Omental fat pad (tissue), 4 donors: ENCODE data around the gene TRPC4. TPM values are rescaled to one million over a fixed set of nuclear protein-coding genes. Genes with fewer than 3 reads are reported as not detected.

Experiments
- ATAC-seq: fragments of 150-250 bp; one replicate; pipeline ENCODE4 v1.9.1; 2016; ENCODE audit warnings: mild to moderate bottlenecking, moderate library complexity; ENCODE audit not compliant: low FRiP score
- DNase-seq: peaks from one replicate; pipeline ENCODE4 v3.0.0-alpha.2; 2019; ENCODE audit warnings: low spot score
- total RNA-seq, 4 donors: library from RNA; depleted of rRNA; stranded (reverse); fragments of >200 nt; gene quantifications; one replicate each; pipeline ENCODE4 v1.1.0, GENCODE V29; 2016
- TF ChIP-seq, protein P1 (sequence below), 3 donors: fragments of 450-650 bp; IDR thresholded peaks; one replicate each; pipeline ENCODE4 v1.5.1; 2016 to 2017; ENCODE audit warnings: antibody characterized with exemption in 3 of 3, mild to moderate bottlenecking in 3 of 3, moderate library complexity in 2 of 3

TRPC4 gene
- total RNA-seq, 4 donors from 2014 or later: 0.56 to 1.4 (median 0.95) TPM

DNA sequence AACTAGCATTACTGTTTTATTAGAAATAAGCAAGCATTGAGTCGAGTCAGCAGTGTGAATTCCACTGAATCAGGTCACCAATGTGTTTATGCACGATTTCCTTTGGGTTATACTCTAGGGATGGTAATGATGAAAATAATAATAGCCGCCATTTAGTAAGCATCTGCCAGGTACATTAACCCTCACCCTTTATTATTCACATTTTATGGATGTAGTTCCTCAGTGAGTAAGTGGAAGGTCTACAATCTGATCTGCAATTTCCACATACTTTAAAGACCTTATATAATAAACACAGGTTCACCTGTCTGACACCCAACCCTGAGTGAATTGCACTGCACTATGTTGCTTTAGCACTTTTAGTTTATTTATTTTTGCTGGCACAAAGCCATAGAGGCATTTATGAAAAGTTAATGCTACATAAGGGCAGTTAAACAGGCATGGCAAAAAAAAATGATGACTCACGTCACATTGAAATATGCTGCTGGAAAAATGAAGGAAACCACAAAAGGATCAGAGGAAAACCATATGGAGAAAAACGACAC, 122.4 kb downstream of the TRPC4 start:
- TF ChIP-seq, protein P1, sequence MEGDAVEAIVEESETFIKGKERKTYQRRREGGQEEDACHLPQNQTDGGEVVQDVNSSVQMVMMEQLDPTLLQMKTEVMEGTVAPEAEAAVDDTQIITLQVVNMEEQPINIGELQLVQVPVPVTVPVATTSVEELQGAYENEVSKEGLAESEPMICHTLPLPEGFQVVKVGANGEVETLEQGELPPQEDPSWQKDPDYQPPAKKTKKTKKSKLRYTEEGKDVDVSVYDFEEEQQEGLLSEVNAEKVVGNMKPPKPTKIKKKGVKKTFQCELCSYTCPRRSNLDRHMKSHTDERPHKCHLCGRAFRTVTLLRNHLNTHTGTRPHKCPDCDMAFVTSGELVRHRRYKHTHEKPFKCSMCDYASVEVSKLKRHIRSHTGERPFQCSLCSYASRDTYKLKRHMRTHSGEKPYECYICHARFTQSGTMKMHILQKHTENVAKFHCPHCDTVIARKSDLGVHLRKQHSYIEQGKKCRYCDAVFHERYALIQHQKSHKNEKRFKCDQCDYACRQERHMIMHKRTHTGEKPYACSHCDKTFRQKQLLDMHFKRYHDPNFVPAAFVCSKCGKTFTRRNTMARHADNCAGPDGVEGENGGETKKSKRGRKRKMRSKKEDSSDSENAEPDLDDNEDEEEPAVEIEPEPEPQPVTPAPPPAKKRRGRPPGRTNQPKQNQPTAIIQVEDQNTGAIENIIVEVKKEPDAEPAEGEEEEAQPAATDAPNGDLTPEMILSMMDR (IDR thresholded peaks at IDR 0.05): no peak
- ATAC-seq: no peak
- DNase-seq: no peak

DNA sequence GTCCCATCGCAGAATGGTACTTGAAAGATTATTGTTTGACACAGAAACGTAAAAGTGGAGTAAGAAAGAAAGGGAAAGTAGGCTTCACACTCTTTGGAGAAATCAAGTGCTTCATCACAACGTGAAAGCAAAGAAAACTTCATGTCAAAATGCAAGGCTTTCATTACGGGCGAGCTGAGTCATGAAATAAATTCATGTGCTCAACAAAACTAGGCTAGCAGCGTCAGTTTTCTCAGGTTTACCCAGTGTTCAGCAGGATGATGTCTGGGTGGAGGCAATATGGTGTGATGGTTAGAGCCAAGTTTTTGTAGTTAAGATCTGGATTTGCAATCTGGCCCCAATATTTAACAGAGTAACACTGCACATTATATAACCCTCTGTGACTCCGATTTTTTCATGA, 128.0 kb downstream of the TRPC4 start:
- TF ChIP-seq, protein P1 (IDR thresholded peaks at IDR 0.05): no peak
- DNase-seq (no peak), ATAC-seq (no peak)

DNA sequence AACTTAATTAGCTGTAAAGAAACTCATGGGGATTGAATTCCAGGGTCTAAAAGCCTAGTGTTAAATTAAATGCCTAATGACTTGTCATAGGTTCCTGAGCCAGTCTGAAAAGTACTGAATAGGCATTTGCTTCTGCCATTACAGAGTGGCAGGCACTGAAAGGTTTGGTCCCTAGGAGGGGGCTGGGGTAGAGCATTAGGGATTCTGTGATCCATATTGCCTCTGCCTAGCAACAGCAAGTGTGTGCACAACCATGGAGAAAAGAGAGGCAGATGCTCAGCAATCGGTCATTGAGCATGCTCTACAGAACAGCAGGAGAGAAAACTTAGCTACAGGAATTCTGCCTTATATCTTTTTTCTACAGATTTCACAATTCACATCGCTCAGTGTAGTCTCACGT, 133.5 kb downstream of the TRPC4 start:
- DNase-seq: no peak
- TF ChIP-seq, protein P1 (IDR thresholded peaks at IDR 0.05): no peak
- ATAC-seq: no peak

DNA sequence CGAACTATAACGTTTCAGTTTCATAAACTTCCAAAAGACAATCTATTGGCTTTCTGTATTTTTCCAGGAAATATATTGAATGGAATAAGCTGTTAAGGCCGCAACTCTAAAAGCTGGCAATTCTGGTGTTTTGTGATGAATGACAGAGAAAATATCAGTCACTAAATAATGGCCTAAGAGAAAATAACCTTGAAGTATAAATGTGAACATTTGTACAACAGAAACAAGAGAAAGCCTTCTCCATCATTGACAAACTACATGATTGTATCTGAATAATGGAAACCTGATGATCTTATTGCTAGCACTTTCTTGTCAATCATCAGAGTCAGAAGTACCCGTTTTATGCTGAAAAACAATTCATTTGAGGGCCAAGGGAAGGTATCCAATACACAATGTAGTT, 134.3 kb downstream of the TRPC4 start:
- TF ChIP-seq, protein P1 (IDR thresholded peaks at IDR 0.05): no peak
- no peak for DNase-seq
- ATAC-seq: no peak

DNA sequence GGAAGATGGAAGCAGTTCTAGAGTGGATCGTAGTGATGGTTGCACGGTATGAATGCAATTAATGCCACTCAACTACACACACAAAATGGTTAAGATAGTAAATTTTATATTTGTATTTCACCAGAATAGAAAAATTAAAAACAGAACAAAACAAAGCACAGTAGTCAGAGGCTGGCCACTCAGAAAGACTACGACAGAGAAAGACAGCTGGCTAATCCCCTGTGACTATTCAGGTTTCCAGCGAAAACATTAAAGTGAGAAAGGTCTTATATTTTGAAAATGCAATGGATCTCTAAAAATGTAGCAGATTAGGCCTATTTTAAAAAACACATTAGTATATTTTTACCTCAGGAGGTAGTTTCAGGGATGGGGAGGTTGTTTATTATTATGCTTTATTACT, 139.7 kb downstream of the TRPC4 start:
- DNase-seq (no peak), ATAC-seq (no peak)
- TF ChIP-seq, protein P1 (IDR thresholded peaks at IDR 0.05): no peak

DNA sequence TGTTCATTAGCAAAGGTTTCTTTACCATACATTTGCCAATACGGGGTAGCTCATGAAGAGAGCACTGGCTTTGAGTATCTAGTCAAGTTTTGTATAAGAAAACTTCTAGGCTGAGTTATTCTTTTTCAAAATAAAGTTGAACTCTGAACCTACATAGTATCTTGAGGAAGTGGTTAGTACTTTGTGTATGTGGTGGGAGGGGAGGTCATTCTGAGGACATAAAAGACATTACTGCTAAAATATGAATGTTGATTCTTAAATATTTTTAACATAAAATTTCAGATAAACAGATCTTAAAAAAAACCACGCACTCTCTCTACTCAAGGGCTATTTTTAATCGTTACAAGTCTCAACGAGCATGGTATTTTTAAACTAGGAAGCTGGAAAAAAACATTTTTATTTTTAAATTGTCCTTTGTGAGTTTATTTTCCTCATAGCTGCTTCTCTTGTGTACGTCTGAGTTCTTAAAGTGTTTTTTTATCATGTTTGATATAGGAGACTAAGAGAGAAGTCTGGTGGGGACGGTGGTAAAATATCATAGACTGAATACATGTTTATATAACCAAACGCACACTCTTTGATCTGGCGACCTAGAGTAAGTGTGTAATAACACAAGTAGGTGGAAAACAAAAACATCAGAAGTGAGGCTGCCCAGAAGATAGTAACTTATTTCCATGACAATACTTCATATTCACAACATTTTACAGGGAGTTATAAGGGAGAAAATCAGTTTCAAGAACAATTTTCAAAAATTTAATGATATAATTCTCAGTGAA, 153.0 kb downstream of the TRPC4 start:
- ATAC-seq (no peak), DNase-seq (no peak)
- TF ChIP-seq, protein P1 (IDR thresholded peaks at IDR 0.05): no peak

DNA sequence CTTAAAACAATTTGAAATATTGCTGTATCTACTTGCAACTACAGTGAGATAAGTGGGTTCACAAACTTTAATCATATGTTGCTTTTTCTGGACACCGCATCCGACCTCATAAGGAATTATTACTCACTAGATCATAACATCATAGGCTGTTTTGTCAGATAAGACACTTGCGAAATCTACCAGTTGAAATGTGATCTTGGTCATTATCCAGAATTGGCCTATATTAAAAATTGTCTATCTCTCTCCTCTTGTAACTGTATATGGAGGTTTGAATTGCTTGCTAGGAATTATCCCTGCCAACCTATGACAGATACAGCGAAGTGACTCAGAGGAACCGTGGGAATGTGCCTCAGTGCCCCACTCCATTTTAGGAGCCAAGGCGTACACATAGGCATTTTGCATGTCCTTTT, 154.0 kb downstream of the TRPC4 start:
- no peak for DNase-seq
- TF ChIP-seq, protein P1 (IDR thresholded peaks at IDR 0.05): no peak
- peak; percentile 57 for ATAC-seq
